Measurements from ENCODE around the gene JMJD7.

The JMJD7 gene

GRCh38 chr15:41792000-41792637 is 35.8 kb upstream of the JMJD7 start:
- no peak overlapping the region for H3K4me3 ChIP-seq (ENCODE audit: low read depth, low read length)
- TF ChIP-seq, protein P1, sequence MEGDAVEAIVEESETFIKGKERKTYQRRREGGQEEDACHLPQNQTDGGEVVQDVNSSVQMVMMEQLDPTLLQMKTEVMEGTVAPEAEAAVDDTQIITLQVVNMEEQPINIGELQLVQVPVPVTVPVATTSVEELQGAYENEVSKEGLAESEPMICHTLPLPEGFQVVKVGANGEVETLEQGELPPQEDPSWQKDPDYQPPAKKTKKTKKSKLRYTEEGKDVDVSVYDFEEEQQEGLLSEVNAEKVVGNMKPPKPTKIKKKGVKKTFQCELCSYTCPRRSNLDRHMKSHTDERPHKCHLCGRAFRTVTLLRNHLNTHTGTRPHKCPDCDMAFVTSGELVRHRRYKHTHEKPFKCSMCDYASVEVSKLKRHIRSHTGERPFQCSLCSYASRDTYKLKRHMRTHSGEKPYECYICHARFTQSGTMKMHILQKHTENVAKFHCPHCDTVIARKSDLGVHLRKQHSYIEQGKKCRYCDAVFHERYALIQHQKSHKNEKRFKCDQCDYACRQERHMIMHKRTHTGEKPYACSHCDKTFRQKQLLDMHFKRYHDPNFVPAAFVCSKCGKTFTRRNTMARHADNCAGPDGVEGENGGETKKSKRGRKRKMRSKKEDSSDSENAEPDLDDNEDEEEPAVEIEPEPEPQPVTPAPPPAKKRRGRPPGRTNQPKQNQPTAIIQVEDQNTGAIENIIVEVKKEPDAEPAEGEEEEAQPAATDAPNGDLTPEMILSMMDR (IDR thresholded peaks at IDR 0.05; ENCODE audit: low read depth, low read length) = no peak

- TF ChIP-seq, protein P1 (IDR thresholded peaks at IDR 0.05; ENCODE audit: low read depth, low read length) = no peak
- no peak overlapping the region for H3K4me3 ChIP-seq (ENCODE audit: low read depth, low read length)
These were observed 33.8 kb upstream of the JMJD7 start for GRCh38 chr15:41794081-41794480.

- H3K4me3 ChIP-seq (ENCODE audit: low read depth, low read length) = no peak overlapping the region
- TF ChIP-seq, protein P1 (IDR thresholded peaks at IDR 0.05; ENCODE audit: low read depth, low read length) = no peak
These were observed 31.7 kb upstream of the JMJD7 start for GRCh38 chr15:41795996-41796856.

DNA sequence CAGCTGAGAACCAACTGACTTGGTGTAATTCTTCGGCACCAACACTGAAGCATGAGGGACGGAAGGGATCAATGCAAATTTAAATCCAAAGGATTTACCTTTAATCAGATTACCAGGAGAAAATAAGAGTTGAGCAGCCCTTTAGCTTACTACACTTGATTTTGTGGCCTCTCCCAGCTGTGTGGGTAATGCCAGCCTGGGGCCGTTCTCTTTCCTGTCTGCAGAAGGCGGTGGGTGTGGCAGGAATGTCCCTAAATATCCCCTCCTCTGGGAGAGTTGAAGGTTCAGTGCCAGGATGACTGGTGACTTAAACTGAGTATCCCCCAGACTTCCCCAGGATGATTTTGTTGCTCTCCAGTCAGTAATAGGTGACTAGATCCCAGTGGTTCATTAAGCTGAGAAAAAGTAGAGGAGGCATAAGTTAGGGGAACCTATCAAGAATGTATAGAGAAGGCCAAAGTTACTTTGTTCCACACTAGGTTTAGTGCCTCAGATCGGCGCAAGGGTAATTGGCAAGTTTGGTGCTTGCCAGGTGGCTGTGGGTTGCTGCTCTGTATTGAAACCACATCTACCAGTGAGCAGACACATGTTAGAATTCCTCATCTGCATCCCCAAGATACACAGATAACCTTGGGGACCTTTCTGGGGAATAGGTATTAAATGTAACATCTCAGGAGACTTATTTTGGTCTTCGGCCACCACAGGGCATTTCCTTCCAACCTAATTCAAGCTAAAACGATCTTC is 30.5 kb upstream of the JMJD7 start:
- H3K4me3 ChIP-seq (ENCODE audit: low read depth, low read length) = no peak overlapping the region
- TF ChIP-seq, protein P1 (IDR thresholded peaks at IDR 0.05; ENCODE audit: low read depth, low read length) = no peak

DNA sequence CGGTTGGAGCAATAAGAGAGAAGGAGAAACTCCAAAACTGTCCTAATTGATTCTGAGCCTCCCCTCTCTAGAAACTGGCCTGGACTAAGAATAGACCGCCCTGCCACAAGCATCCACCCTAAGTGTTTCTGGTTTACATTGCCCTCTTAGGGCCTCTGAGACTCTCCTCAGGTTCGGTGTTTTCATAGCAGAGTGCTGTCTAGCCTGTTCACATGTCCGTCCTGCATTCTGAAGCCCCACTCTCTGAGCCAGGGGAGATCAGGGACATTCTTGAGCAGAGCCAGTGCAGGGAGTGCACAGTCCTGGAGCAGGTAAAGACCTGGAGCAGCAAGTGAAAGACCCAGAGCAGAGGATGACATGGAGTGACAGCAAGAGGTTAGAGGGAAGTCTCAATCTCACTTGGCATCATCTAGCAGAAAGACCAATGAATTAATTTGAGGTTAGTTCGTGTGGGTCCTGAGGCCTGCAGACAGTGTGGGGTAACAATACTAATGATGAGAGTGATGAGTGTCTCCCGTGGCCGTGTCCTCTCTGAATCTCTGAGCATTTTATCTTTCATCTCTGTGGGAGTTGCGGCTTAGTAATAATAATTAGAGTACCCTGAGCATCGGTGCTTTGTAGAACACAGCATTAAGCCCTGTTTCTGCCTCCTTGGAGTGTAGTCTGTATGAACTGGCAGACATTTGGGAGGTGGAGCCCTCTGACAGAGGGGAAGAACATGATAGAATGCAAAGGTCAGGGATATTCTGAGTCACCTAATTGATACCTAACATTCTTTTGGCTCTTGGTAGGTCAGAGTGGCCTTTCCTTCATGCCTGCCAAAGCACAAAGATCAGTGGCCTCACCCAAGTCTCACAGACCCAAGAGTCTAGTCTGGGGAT is 29.0 kb upstream of the JMJD7 start:
- TF ChIP-seq, protein P1 (IDR thresholded peaks at IDR 0.05; ENCODE audit: low read depth, low read length) = no peak
- no peak overlapping the region for H3K4me3 ChIP-seq (ENCODE audit: low read depth, low read length)

GRCh38 chr15:41799488-41799805 is 28.4 kb upstream of the JMJD7 start:
- TF ChIP-seq, protein P1 (IDR thresholded peaks at IDR 0.05; ENCODE audit: low read depth, low read length) = no peak
- no peak overlapping the region for H3K4me3 ChIP-seq (ENCODE audit: low read depth, low read length)
